ENCODE measurements around the gene YLPM1. TPM values are rescaled to one million over a fixed set of nuclear protein-coding genes. Genes with fewer than 3 reads are reported as not detected.
A peak's percentile ranks its signal among the peaks of the same experiment; 100 is the strongest.

YLPM1 gene
- total and polyA plus RNA-seq, 2 experiments from 2014 or later, result 39.6 to 50.2 TPM

GRCh38 chr14:74801396-74801795, 38.3 kb downstream of the YLPM1 start:
- Histone ChIP-seq H3K27ac (no peak overlapping the region), H3K4me1 (ENCODE audit: low read depth) (peaks cover 8% of the 10 kb centered on the region), H3K27me3 (no peaks in the 10 kb centered on the region), H3K4me3 (no peak overlapping the region), H3K9me3 (ENCODE audit: low read depth) (no peaks in the 10 kb centered on the region), H3K36me3 (peaks cover 16% of the 10 kb centered on the region)
- no peak for DNase-seq (ENCODE audit: low read depth in 1 of 2, low spot score in 1 of 2)
- TF ChIP-seq, protein P1, sequence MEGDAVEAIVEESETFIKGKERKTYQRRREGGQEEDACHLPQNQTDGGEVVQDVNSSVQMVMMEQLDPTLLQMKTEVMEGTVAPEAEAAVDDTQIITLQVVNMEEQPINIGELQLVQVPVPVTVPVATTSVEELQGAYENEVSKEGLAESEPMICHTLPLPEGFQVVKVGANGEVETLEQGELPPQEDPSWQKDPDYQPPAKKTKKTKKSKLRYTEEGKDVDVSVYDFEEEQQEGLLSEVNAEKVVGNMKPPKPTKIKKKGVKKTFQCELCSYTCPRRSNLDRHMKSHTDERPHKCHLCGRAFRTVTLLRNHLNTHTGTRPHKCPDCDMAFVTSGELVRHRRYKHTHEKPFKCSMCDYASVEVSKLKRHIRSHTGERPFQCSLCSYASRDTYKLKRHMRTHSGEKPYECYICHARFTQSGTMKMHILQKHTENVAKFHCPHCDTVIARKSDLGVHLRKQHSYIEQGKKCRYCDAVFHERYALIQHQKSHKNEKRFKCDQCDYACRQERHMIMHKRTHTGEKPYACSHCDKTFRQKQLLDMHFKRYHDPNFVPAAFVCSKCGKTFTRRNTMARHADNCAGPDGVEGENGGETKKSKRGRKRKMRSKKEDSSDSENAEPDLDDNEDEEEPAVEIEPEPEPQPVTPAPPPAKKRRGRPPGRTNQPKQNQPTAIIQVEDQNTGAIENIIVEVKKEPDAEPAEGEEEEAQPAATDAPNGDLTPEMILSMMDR (IDR thresholded peaks at IDR 0.05; ENCODE audit: low read depth, low read length), result no peak

- no peak overlapping the region for H3K4me3 ChIP-seq
- H3K9me3 ChIP-seq (ENCODE audit: low read depth), result no peaks in the 10 kb centered on the region
- peaks cover 8% of the 10 kb centered on the region for H3K4me1 ChIP-seq (ENCODE audit: low read depth)
- peaks cover 29% of the 10 kb centered on the region for H3K36me3 ChIP-seq
- H3K27ac ChIP-seq, result no peak overlapping the region
- H3K27me3 ChIP-seq, result no peaks in the 10 kb centered on the region
- TF ChIP-seq, protein P1 (IDR thresholded peaks at IDR 0.05; ENCODE audit: low read depth, low read length), result peak; percentile 78
- peak; percentile 33 to 77 for DNase-seq (ENCODE audit: low read depth in 1 of 2, low spot score in 1 of 2)
Observed at GRCh38 chr14:74804219-74804825, 41.2 kb downstream of the YLPM1 start.

- no peak overlapping the region for H3K27ac ChIP-seq
- no peak overlapping the region for H3K4me3 ChIP-seq
- DNase-seq (ENCODE audit: low read depth in 1 of 2, low spot score in 1 of 2), result no peak
- H3K27me3 ChIP-seq, result no peaks in the 10 kb centered on the region
- TF ChIP-seq, protein P1 (IDR thresholded peaks at IDR 0.05; ENCODE audit: low read depth, low read length), result no peak
- no peaks in the 10 kb centered on the region for H3K9me3 ChIP-seq (ENCODE audit: low read depth)
- H3K36me3 ChIP-seq, result peaks cover 60% of the 10 kb centered on the region
- H3K4me1 ChIP-seq (ENCODE audit: low read depth), result no peaks in the 10 kb centered on the region
Observed at GRCh38 chr14:74807853-74808545, 44.9 kb downstream of the YLPM1 start.

- DNase-seq (ENCODE audit: low read depth in 1 of 2, low spot score in 1 of 2), result no peak
- TF ChIP-seq, protein P1 (IDR thresholded peaks at IDR 0.05; ENCODE audit: low read depth, low read length), result no peak
- Histone ChIP-seq H3K4me3 (no peak overlapping the region), H3K27ac (no peak overlapping the region), H3K9me3 (ENCODE audit: low read depth) (no peaks in the 10 kb centered on the region), H3K36me3 (peaks cover 78% of the 10 kb centered on the region), H3K27me3 (no peaks in the 10 kb centered on the region), H3K4me1 (ENCODE audit: low read depth) (no peaks in the 10 kb centered on the region)
Observed at GRCh38 chr14:74816124-74816523, 53.0 kb downstream of the YLPM1 start.

GRCh38 chr14:74820288-74820687, 57.2 kb downstream of the YLPM1 start:
- Histone ChIP-seq H3K27me3 (no peaks in the 10 kb centered on the region), H3K27ac (no peak overlapping the region), H3K4me3 (no peak overlapping the region), H3K36me3 (peaks cover 69% of the 10 kb centered on the region), H3K9me3 (ENCODE audit: low read depth) (no peaks in the 10 kb centered on the region), H3K4me1 (ENCODE audit: low read depth) (no peaks in the 10 kb centered on the region)
- DNase-seq (ENCODE audit: low read depth in 1 of 2, low spot score in 1 of 2), result no peak
- TF ChIP-seq, protein P1 (IDR thresholded peaks at IDR 0.05; ENCODE audit: low read depth, low read length), result no peak
